RCC 7860 (cell line): ENCODE measurements around the gene MXRA8.
"Not testable (repeated sequence)": the region's sequence is repeated elsewhere in the genome, so short reads cannot be mapped to it uniquely, and the experiment has no call there.

ENCODE experiments used
- DNase-seq: peaks from one replicate; pipeline ENCODE4 v3.0.0-alpha.2; 2015; ENCODE audit warnings: low spot score
- FAIRE-seq: peaks from 2 replicates; lab custom pipeline; 2012; peaks lifted over from hg19 to GRCh38; lab: Jason Lieb, UNC

MXRA8 gene

GRCh38 chr1:1324524-1325287 lies 33.6 kb downstream of the MXRA8 start, which contains the start of the genes CPTP and INTS11:
TSS of gene CPTP (plus strand) at chr1:1324802. CDS start at chr1:1326911, 2,109 bp downstream.
TSS of gene INTS11 (minus strand) at chr1:1324660. CDS start at chr1:1324608, 52 bp downstream.
- FAIRE-seq (no peak), DNase-seq (peak; percentile 83)

GRCh38 chr1:1324084-1324523 lies 34.3 kb downstream of the MXRA8 start:
- no peak for DNase-seq
- FAIRE-seq = no peak

- FAIRE-seq = no peak
- no peak for DNase-seq
Observed at GRCh38 chr1:1322952-1323351, 35.4 kb downstream of the MXRA8 start.

GRCh38 chr1:1322418-1322817 lies 35.9 kb downstream of the MXRA8 start:
- DNase-seq = no peak
- no peak for FAIRE-seq

- FAIRE-seq = no peak
- DNase-seq = peak; percentile 34
Observed at GRCh38 chr1:1321477-1321876, 36.9 kb downstream of the MXRA8 start.

- FAIRE-seq (no peak), DNase-seq (no peak)
Observed at GRCh38 chr1:1320666-1321448, 37.5 kb downstream of the MXRA8 start.

- no peak for DNase-seq
- no peak for FAIRE-seq
Observed at GRCh38 chr1:1319646-1319941, 38.8 kb downstream of the MXRA8 start.

- DNase-seq = no peak
- FAIRE-seq = no peak
Observed at GRCh38 chr1:1318777-1319645, 39.3 kb downstream of the MXRA8 start.

- FAIRE-seq = peak; percentile 93
- peak; percentile 87 for DNase-seq
Observed at GRCh38 chr1:1318131-1318652, 40.2 kb downstream of the MXRA8 start.

- FAIRE-seq (no peak), DNase-seq (no peak)
Observed at GRCh38 chr1:1317420-1317819, 40.9 kb downstream of the MXRA8 start.

- not testable (repeated sequence) for FAIRE-seq, DNase-seq
Observed at GRCh38 chr1:1316199-1316598, 42.2 kb downstream of the MXRA8 start.

- FAIRE-seq (no peak), DNase-seq (no peak)
Observed at GRCh38 chr1:1315435-1315954, 42.9 kb downstream of the MXRA8 start.

GRCh38 chr1:1314678-1315335 lies 43.5 kb downstream of the MXRA8 start:
- FAIRE-seq = no peak

GRCh38 chr1:1314237-1314586 lies 44.1 kb downstream of the MXRA8 start:
- DNase-seq (no peak), FAIRE-seq (no peak)

More at GRCh38 chr1:1314678-1315335, 43.5 kb downstream of the MXRA8 start:
- no peak for DNase-seq

GRCh38 chr1:1313500-1314236 lies 44.7 kb downstream of the MXRA8 start:
- DNase-seq = no peak
- no peak for FAIRE-seq

GRCh38 chr1:1312450-1313314 lies 45.7 kb downstream of the MXRA8 start:
- no peak for FAIRE-seq
- DNase-seq = no peak

GRCh38 chr1:1311107-1312104 lies 46.9 kb downstream of the MXRA8 start:
- FAIRE-seq (no peak), DNase-seq (no peak)
